ENCODE results near the gene PRPF19.

- no peak for TF ChIP-seq POLR2A (IDR thresholded peaks at IDR 0.05; ENCODE audit: low read depth, low read length)
- no peak for TF ChIP-seq POLR2AphosphoS5 (IDR thresholded peaks at IDR 0.05; ENCODE audit: low read depth, low read length)
- TF ChIP-seq TAF1 (IDR thresholded peaks at IDR 0.05; ENCODE audit: low read depth, low read length): no peak
- no peak for TF ChIP-seq POU2F2 (IDR thresholded peaks at IDR 0.05; ENCODE audit: low read depth, low read length)
- no peak for TF ChIP-seq PAX5 (IDR thresholded peaks at IDR 0.05; ENCODE audit: insufficient read depth, low read length, severe bottlenecking)
- no peak for TF ChIP-seq SPI1 (IDR thresholded peaks at IDR 0.05; ENCODE audit: low read depth, low read length)
Measured at GRCh38 chr11:60955571-60955970, 49.2 kb upstream of the PRPF19 start.
